Testis (tissue), 3 donors: ENCODE results near the gene EXOC3. TPM values are rescaled to one million over a fixed set of nuclear protein-coding genes. Genes with fewer than 3 reads are reported as not detected.

Experiments used
- DNase-seq: peaks from one replicate; pipeline ENCODE4 v3.0.0-alpha.2; 2019
- H3K27ac ChIP-seq, 2 donors: fragments of 200-600 bp; sonication (generic); one replicate each; pipeline ENCODE4 v1.5.1; 2019
- H3K27me3 ChIP-seq: fragments of 200-600 bp; sonication (generic); one replicate; pipeline ENCODE4 v1.5.1; 2019
- H3K36me3 ChIP-seq: fragments of 200-600 bp; sonication (generic); one replicate; pipeline ENCODE4 v1.5.1; 2017; ENCODE audit warnings: low read depth; ENCODE audit errors: missing control alignments
- H3K4me1 ChIP-seq: fragments of 200-600 bp; sonication (generic); one replicate; pipeline ENCODE4 v1.5.1; 2019
- H3K4me3 ChIP-seq, 2 donors: fragments of 200-600 bp; sonication (generic); one replicate each; pipeline ENCODE4 v1.5.1; 2017 to 2019
- H3K9me3 ChIP-seq: fragments of 200-600 bp; sonication (generic); one replicate; pipeline ENCODE4 v1.5.1; 2017
- POLR2A ChIP-seq: fragments of 450-650 bp; IDR thresholded peaks from one replicate; pipeline ENCODE4 v1.6.1; 2017; ENCODE audit warnings: antibody characterized with exemption, mild to moderate bottlenecking, moderate library complexity
- WGBS, 2 donors: methylation state at CpG; one replicate each; pipeline ENCODE4 v1.1.5; 2018; 5-methylcytosine and 5-hydroxymethylcytosine counted together
- intact Hi-C: fragments of 100-400 bp; cut with DNase I; formaldehyde crosslinking; loops from one replicate; pipeline ENCODE4 v1.15.1; 2023; ENCODE audit warnings: low total_unique reads
- polyA plus RNA-seq: library from polyadenylated mRNA; stranded (reverse); fragments of 350-450 nt; fragmentation: Illumina TruSeq; extraction: RNeasy Lipid Tissue Mini Kit (QIAGEN cat#74804); gene quantifications from one replicate; pipeline ENCODE4 v1.2.3, GENCODE V29; 2014; ENCODE audit warnings: low read depth, low replicate concordance; ENCODE audit not compliant: insufficient read depth
- total RNA-seq, 2 donors: library from RNA; depleted of rRNA; stranded (reverse); fragments of >200 nt; gene quantifications; one replicate each; pipeline ENCODE4 v1.2.3, GENCODE V29; 2016
- TF ChIP-seq, protein P1 (sequence below), 3 experiments: fragments of 450-650 bp in 2 of 3; fragments of 200-600 bp in 1 of 3; sonication (generic) in 1 of 3; IDR thresholded peaks; one replicate each; pipeline ENCODE4 v1.5.1; 2016 to 2019; ENCODE audit warnings: antibody characterized with exemption in 3 of 3, mild to moderate bottlenecking in 2 of 3, moderate library complexity in 1 of 3

The EXOC3 gene
- total and polyA plus RNA-seq, 3 donors from 2014 or later: 111 to 122 (median 120) TPM

DNA sequence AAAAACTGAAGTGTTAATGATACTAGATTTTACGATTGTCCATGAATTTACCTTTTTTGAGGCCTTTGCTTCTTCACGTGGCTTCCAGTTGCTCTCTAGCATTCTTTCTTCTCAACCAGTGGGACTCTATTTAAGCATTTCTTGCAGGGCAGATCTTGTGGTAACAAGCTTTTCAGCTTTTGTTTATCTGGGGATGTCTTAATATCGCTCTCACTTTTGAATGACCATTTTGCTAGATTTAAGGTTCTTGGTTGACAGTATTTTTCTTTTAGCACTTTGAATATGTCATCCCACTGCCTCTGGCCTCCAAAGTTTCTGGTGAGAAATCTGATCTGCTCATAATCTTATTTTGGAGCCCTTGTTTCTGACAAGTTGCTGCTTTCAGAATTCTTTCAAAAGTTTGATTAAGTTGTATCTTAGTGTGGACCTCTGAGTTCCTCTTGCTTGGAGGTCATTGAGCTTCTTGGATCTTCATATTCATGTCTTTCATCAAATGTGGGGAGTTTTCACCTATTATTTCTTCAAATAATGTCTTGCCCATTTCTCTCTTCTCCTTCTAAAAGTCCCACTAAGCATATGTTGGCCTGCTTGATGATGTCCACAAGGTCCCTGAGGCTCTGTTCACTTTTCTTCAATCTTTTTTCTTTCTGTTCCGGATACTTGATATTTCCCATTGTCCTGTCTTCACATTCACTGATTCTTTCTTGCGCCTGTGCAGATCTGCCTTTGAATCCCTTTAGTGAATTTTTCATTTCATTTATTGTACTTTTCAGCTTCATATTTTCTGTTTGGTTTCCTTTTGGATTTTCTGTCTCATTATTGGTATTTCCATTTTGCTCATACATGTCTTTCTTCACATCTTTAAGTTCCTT is 8.8 kb downstream of the EXOC3 start:
- H3K4me1 ChIP-seq: peaks cover 12% of the 10 kb centered on the region
- 83 to 95% methylated on average over 5 of the region's 5 CpGs for WGBS, 2 donors
- H3K36me3 ChIP-seq: no peaks in the 10 kb centered on the region
- DNase-seq: no peak
- H3K27me3 ChIP-seq: no peaks in the 10 kb centered on the region
- no peak overlapping the region for H3K27ac ChIP-seq
- H3K4me3 ChIP-seq: no peak overlapping the region
- TF ChIP-seq, protein P1, sequence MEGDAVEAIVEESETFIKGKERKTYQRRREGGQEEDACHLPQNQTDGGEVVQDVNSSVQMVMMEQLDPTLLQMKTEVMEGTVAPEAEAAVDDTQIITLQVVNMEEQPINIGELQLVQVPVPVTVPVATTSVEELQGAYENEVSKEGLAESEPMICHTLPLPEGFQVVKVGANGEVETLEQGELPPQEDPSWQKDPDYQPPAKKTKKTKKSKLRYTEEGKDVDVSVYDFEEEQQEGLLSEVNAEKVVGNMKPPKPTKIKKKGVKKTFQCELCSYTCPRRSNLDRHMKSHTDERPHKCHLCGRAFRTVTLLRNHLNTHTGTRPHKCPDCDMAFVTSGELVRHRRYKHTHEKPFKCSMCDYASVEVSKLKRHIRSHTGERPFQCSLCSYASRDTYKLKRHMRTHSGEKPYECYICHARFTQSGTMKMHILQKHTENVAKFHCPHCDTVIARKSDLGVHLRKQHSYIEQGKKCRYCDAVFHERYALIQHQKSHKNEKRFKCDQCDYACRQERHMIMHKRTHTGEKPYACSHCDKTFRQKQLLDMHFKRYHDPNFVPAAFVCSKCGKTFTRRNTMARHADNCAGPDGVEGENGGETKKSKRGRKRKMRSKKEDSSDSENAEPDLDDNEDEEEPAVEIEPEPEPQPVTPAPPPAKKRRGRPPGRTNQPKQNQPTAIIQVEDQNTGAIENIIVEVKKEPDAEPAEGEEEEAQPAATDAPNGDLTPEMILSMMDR (IDR thresholded peaks at IDR 0.05): no peak
- no peak for TF ChIP-seq POLR2A
- no peaks in the 10 kb centered on the region for H3K9me3 ChIP-seq
- intact Hi-C loops: no loop called here

DNA sequence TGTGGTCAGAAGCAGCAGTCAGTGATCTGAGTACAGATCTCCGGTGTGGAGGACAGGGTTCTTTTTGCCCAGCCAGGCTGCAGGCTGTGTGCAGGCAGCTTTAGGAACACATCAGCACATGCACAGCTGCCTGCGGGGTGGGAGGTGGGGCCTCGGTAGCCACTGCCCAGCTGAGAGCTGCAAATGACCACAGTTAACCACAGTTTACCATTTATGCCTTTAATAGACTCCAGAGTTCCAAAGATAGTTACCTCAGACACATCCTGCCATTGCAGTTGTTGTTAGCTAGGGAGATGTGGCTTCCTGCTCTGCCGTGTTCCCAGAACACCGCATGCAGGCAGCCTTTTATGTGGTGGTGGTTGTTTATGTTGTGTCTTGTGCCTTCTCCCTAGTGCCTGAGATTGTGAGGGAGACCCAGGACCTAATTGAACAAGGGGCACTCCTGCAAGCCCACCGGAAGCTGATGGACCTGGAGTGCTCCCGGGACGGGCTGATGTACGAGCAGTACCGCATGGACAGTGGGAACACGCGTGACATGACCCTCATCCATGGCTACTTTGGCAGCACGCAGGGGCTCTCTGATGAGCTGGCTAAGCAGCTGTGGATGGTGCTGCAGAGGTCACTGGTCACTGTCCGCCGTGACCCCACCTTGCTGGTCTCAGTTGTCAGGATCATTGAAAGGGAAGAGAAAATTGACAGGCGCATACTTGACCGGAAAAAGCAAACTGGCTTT is 10.2 kb downstream of the EXOC3 start:
- 97% methylated on average over 17 of the region's 17 CpGs for WGBS, 2 donors
- intact Hi-C loops: no loop called here
- H3K4me1 ChIP-seq: peaks cover 3% of the 10 kb centered on the region
- no peak for DNase-seq
- no peaks in the 10 kb centered on the region for H3K27me3 ChIP-seq
- TF ChIP-seq POLR2A: no peak
- TF ChIP-seq, protein P1 (IDR thresholded peaks at IDR 0.05): no peak
- no peaks in the 10 kb centered on the region for H3K9me3 ChIP-seq
- no peak overlapping the region for H3K27ac ChIP-seq
- H3K4me3 ChIP-seq: no peak overlapping the region
- no peaks in the 10 kb centered on the region for H3K36me3 ChIP-seq

DNA sequence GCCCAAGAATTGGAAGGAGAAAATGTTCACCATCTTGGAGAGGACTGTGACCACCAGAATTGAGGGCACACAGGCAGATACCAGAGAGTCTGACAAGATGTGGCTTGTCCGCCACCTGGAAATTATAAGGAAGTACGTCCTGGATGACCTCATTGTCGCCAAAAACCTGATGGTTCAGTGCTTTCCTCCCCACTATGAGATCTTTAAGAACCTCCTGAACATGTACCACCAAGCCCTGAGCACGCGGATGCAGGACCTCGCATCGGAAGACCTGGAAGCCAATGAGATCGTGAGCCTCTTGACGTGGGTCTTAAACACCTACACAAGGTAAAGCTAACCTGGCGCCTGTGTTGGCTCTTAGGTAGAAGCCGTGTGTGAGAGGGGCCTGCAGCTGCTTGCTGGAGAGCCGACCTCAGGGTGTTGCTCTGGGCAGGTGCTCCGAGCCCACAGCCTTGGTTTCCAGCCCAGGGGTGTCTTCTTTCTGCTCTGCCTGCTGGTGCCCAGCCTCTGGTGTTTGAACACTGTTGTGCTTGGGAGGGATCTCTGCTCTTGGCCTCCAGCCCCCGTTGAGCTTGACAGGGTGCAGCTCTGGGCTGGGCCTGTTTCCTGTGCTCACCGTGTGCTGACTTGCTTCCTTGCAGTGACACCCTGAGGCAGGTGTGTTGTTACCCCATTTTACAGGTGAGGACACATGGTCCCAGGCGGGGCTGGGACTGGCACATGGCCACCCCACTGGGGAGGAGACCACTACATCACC is 10.9 kb downstream of the EXOC3 start:
- Histone ChIP-seq H3K27me3 (no peaks in the 10 kb centered on the region), H3K36me3 (no peaks in the 10 kb centered on the region), H3K4me3 (no peak overlapping the region), H3K9me3 (no peaks in the 10 kb centered on the region), H3K27ac (no peak overlapping the region), H3K4me1 (no peaks in the 10 kb centered on the region)
- intact Hi-C loops: no loop called here
- no peak for TF ChIP-seq POLR2A
- TF ChIP-seq, protein P1 (IDR thresholded peaks at IDR 0.05): no peak
- no peak for DNase-seq
- 90 to 94% methylated on average over 14 to 16 of the region's 16 CpGs for WGBS, 2 donors

DNA sequence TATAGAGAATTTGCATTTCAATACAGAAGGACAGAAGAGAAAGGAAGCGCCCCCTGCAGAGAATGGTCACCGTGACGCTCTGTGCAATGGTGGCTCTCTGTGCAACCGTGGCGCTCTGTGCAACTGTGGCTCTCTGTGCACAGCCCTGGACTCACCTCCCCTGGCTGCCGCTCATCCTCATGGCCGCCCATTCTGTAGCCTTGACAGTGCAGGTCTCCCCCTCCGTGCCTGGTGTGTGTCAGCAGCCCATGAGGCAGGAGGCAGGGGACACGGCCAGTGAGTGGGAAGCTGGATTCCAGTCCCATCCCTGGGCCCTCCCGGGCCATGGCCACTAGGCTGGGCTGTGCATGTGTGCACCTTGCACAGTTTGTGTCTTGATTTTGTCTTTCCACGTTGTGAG is 12.0 kb downstream of the EXOC3 start:
- intact Hi-C loops: no loop called here
- H3K27me3 ChIP-seq: no peaks in the 10 kb centered on the region
- H3K4me3 ChIP-seq: no peak overlapping the region
- H3K36me3 ChIP-seq: no peaks in the 10 kb centered on the region
- TF ChIP-seq POLR2A: no peak
- TF ChIP-seq, protein P1 (IDR thresholded peaks at IDR 0.05): no peak
- no peak overlapping the region for H3K27ac ChIP-seq
- DNase-seq: no peak
- 85 to 86% methylated on average over 9 to 11 of the region's 11 CpGs for WGBS, 2 donors
- no peaks in the 10 kb centered on the region for H3K4me1 ChIP-seq
- H3K9me3 ChIP-seq: no peaks in the 10 kb centered on the region
